Activated CD4-positive, alpha-beta T cell treated with anti-CD3 and anti-CD28 coated beads for 36 hours (primary cell): Measurements from ENCODE around the gene CRADD. TPM values are rescaled to one million over a fixed set of nuclear protein-coding genes. Genes with fewer than 3 reads are reported as not detected.

Experiments
- ATAC-seq: fragments of 200-7000 bp; cut with Tn5 transposase; one replicate; pipeline ENCODE4 v1.10.0; 2021; ENCODE audit warnings: mild to moderate bottlenecking, moderate library complexity
- CTCF ChIA-PET: fragments of 350-600 bp; sonication (Branson Sonifier 250); formaldehyde crosslinking; loops from one replicate; lab custom pipeline; 2021; ENCODE audit warnings: antibody characterized with exemption; lab: Charles Lee
- POLR2A ChIA-PET: fragments of 350-600 bp; sonication (Branson Sonifier 250); formaldehyde crosslinking; loops from one replicate; lab custom pipeline; 2021; ENCODE audit warnings: antibody characterized with exemption, inconsistent platforms; lab: Charles Lee
- DNase-seq: peaks from one replicate; pipeline ENCODE4 v3.0.0-alpha.2; 2020
- H3K27ac Mint-ChIP-seq: one replicate; pipeline ENCODE4 v1.8.0; 2021; ENCODE audit warnings: mixed read lengths
- H3K27me3 Mint-ChIP-seq: one replicate; pipeline ENCODE4 v1.8.0; 2021; ENCODE audit warnings: mixed read lengths
- H3K36me3 Mint-ChIP-seq: one replicate; pipeline ENCODE4 v1.8.0; 2021; ENCODE audit warnings: low read depth, mixed read lengths
- H3K4me1 Mint-ChIP-seq: one replicate; pipeline ENCODE4 v1.8.0; 2021; ENCODE audit warnings: mixed read lengths
- H3K4me3 Mint-ChIP-seq: one replicate; pipeline ENCODE4 v1.8.0; 2021; ENCODE audit warnings: mild to moderate bottlenecking, moderate library complexity, mixed read lengths
- H3K9me3 Mint-ChIP-seq: one replicate; pipeline ENCODE4 v1.8.0; 2021; ENCODE audit warnings: low read depth, mixed read lengths
- intact Hi-C, 2 experiments: fragments of 100-400 bp; cut with DNase I in 1 of 2; cut with micrococcal nuclease in 1 of 2; formaldehyde crosslinking; loops; one replicate each; pipeline versions ENCODE4 v1.14.2 to v1.15.1; 2022 to 2024; cut with DNase I, micrococcal nuclease
- total RNA-seq, 2 experiments: library from RNA; stranded (reverse); gene quantifications; one replicate each; pipeline ENCODE4 v1.2.3, GENCODE V29; 2021

The CRADD gene
- total RNA-seq, 2 experiments from 2014 or later = 5.7 to 7.8 TPM

DNA sequence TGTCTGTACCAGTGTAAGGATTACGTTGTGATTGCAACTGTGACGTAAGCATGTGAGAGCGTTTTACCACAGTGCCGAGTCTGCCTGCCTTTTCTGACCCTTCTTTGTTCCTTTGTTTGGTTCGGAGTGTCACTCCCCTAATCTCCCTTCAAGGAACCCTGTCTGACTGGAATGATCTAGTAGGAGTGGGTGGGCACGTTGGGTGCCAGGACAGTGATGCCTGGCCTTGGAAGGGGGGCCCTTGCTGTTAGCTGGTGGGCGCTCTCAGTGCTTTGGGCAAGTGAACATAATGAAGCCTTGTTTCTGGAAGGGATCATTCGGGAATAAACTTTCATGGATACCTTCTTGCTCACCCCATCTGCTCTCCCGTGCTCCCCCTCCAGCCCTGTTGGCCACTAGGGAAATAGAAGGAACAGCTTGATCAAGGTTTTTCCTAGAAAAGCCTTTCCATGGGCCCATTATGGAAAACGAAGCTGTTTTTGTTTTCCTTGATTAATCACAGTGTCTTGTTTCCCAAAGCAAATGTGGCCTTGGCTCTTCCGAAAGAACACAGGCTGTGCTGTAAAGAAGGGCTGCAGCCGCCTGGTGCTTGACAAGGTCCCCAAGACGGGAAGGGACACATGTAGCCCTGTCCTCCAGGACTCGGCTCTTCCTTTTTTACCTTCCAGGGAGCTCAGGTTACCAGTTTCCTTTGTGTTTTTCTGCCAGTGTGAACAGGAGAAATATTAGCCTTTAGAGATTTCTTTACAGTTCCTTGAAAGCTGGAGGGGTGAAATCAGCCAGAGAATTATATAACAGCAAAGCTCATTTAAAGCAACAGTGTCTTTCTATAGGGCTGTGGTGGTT is 215.5 kb downstream of the CRADD start:
- H3K27ac Mint-ChIP-seq = no peak overlapping the region
- H3K27me3 Mint-ChIP-seq = no peaks in the 10 kb centered on the region
- ChIA-PET CTCF (interaction anchor here (1.6 to 2.5 kb wide), 2 partner anchors 183 to 210 kb away, joined by 4 to 7 read pairs; no protein-coding TSS in a partner anchor), POLR2A (no interaction called here)
- no peaks in the 10 kb centered on the region for H3K9me3 Mint-ChIP-seq
- no peaks in the 10 kb centered on the region for H3K4me1 Mint-ChIP-seq
- H3K4me3 Mint-ChIP-seq = no peak overlapping the region
- intact Hi-C loops = no loop called here
- no peaks in the 10 kb centered on the region for H3K36me3 Mint-ChIP-seq
- DNase-seq = no peak
- no peak for ATAC-seq

DNA sequence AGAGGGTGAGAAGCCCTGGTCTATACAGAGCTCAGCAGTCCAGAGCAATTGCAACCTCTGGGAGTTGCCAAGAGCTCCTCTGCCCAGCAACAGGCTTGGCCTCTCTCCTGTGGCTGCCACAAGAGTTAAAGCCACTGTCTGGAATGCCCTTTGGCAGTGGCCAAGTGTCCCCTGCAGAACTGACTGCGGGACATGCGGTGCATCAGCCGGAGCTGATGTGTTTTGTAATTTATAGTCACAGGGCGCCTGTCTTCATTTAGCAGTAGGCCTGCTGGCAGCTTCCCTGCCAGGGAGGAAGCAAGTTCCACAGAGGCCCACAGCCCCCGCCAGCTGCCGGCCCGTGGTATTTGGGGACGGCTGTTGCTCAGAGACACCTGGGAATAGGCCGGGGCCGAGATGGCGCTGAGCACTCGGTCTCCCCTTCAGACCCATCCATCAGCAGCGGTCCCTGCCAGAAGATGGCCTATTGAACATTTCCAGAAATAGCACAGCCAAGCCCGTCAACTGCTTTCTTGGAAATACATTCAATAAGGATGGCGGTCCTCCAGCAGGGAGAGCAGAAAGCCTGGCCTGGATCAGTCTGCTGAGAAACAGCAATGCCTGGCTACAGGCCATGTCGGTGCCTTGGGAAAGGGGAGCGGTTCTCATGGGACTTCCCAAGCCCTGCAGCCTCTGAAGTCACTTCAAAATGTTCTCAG is 217.4 kb downstream of the CRADD start:
- CTCF ChIA-PET = interaction anchor here (0.8 to 2.5 kb wide), 2 partner anchors 31 to 208 kb away, joined by 3 to 7 read pairs; no protein-coding TSS in a partner anchor
- intact Hi-C loops = no loop called here

DNA sequence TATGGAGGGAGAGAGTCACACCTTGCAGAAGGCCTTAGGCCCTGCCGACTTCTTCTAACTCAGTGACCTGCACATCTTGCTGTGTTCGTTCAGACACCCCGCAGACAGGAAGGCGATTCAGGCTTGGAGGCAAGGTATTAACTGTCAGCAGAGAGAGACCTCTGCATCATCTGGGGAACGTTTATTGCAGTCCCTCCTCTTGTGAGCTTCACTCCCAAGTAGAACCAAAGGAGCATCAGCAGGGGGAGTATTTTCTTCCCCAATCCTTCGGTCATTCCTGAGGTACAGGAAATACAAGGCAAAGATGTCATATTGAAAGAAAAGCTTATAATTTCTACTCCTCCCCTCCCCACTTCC is 217.9 kb downstream of the CRADD start:
- Mint-ChIP-seq H3K27me3 (no peaks in the 10 kb centered on the region), H3K27ac (no peak overlapping the region), H3K9me3 (no peaks in the 10 kb centered on the region), H3K36me3 (no peaks in the 10 kb centered on the region), H3K4me3 (no peak overlapping the region), H3K4me1 (peaks cover 12% of the 10 kb centered on the region)
- intact Hi-C loops = no loop called here
- no peak for ATAC-seq
- ChIA-PET CTCF (interaction anchor here (0.8 to 2.5 kb wide), 3 partner anchors 30 to 207 kb away, joined by 3 to 7 read pairs (median 3); no protein-coding TSS in a partner anchor), POLR2A (no interaction called here)
- DNase-seq = no peak

More for the DNA sequence above, 217.4 kb downstream of the CRADD start:
- no peak for ATAC-seq
- no peaks in the 10 kb centered on the region for H3K27me3 Mint-ChIP-seq
- H3K4me3 Mint-ChIP-seq = no peak overlapping the region
- no peaks in the 10 kb centered on the region for H3K9me3 Mint-ChIP-seq
- H3K36me3 Mint-ChIP-seq = no peaks in the 10 kb centered on the region
- no peak overlapping the region for H3K27ac Mint-ChIP-seq
- peaks cover 12% of the 10 kb centered on the region for H3K4me1 Mint-ChIP-seq
- POLR2A ChIA-PET = no interaction called here
- DNase-seq = no peak

DNA sequence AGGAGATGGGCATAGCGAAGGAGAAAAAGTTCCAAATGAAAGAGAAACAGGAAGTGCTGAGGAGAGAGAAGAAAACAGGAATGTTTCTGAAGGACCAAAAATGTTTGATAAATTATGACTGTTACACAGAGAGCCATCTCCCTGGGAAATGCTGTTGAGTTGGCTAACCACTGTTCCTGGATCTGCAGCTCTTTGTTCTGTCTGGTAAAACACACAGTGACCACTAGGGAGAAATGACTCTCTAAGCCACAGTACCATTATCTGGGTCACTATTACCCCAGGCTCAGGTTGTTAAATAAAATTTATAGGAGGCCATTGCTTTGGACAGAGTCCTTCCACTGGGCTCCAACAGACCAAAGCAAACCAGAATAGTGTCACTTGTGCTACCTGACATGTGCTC is 219.3 kb downstream of the CRADD start:
- ATAC-seq (no peak), DNase-seq (no peak)
- intact Hi-C loops = no loop called here
- POLR2A ChIA-PET = no interaction called here
- Mint-ChIP-seq H3K27me3 (no peaks in the 10 kb centered on the region), H3K4me1 (peaks cover 12% of the 10 kb centered on the region), H3K27ac (no peak overlapping the region), H3K9me3 (no peaks in the 10 kb centered on the region), H3K36me3 (no peaks in the 10 kb centered on the region), H3K4me3 (no peak overlapping the region)
- CTCF ChIA-PET = interaction anchor here (0.7 kb wide), 1 partner anchor 49 kb away, joined by 3 read pairs; no protein-coding TSS in a partner anchor

DNA sequence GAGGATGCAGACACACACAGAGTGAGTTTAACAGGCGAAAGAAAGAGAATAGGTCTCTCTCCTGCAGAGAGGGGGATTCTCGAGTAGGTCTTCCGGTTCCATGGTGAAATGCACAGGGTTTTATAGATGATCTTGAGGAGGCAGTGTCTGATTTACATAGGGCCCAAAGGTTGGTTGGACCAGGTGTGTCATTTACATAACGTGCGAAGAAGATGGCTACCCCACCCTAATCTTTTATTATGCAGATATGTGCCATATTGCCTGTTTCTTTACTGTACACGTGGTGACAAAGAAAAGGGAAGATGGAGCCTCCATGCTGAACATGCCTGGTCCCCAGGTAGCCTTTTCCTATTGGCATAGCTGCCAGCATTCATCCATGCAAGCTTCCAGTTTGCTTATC is 219.8 kb downstream of the CRADD start:
- no peaks in the 10 kb centered on the region for H3K36me3 Mint-ChIP-seq
- ChIA-PET CTCF (interaction anchor here (0.8 kb wide), 1 partner anchor 9 kb away, joined by 3 read pairs; no protein-coding TSS in a partner anchor), POLR2A (no interaction called here)
- no peak overlapping the region for H3K27ac Mint-ChIP-seq
- intact Hi-C loops = no loop called here
- ATAC-seq (no peak), DNase-seq (no peak)
- no peaks in the 10 kb centered on the region for H3K9me3 Mint-ChIP-seq
- no peaks in the 10 kb centered on the region for H3K27me3 Mint-ChIP-seq
- H3K4me1 Mint-ChIP-seq = peaks cover 12% of the 10 kb centered on the region
- no peak overlapping the region for H3K4me3 Mint-ChIP-seq

DNA sequence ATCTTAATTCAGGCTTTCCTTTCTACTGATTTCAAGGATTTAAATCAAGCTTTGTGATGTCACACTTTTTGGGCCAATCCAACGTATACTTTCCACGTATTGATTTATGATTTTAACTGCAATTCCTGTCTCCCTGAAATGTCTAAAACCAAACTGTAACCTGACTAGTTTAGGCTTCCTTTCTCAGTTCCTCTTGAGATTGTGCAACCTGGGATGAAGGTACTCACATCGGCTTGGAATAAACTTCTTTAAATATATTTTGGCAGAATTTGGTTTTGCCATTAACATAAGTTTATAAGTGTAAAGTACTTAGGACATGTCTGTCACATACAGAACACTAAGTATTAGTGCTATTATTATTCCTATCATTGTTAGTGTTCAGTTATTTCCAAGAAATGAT is 224.6 kb downstream of the CRADD start:
- ChIA-PET CTCF (no interaction called here), POLR2A (no interaction called here)
- no peaks in the 10 kb centered on the region for H3K27me3 Mint-ChIP-seq
- no peak overlapping the region for H3K27ac Mint-ChIP-seq
- H3K36me3 Mint-ChIP-seq = no peaks in the 10 kb centered on the region
- DNase-seq (no peak), ATAC-seq (no peak)
- intact Hi-C loops = no loop called here
- peaks cover 4% of the 10 kb centered on the region for H3K9me3 Mint-ChIP-seq
- peaks cover 12% of the 10 kb centered on the region for H3K4me1 Mint-ChIP-seq
- no peak overlapping the region for H3K4me3 Mint-ChIP-seq

DNA sequence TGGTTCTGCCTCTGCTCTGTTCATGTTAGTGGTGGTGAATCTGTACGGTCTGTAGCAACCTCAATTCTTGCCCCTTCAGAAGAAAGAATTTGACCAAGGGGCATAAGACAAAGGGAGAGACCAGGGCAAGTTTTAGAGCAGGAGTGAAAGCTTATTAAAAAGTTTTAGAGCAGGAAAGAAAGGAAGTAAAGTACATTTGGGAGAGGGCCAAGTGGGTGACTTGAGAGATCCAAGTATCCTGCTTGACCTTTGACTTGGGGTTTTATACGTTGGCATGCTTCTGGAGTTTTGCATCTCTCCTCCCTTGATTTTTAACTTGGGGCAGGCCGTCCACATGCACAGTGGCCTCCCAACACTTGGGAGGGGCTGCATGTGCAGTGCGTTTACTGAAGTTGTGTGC is 225.0 kb downstream of the CRADD start:
- Mint-ChIP-seq H3K9me3 (peaks cover 4% of the 10 kb centered on the region), H3K27ac (no peak overlapping the region), H3K27me3 (no peaks in the 10 kb centered on the region), H3K36me3 (no peaks in the 10 kb centered on the region), H3K4me3 (no peak overlapping the region), H3K4me1 (peaks cover 12% of the 10 kb centered on the region)
- DNase-seq (no peak), ATAC-seq (no peak)
- ChIA-PET CTCF (interaction anchor here (0.6 kb wide), 1 partner anchor 147 kb away, joined by 3 read pairs; no protein-coding TSS in a partner anchor), POLR2A (no interaction called here)
- intact Hi-C loops = no loop called here

DNA sequence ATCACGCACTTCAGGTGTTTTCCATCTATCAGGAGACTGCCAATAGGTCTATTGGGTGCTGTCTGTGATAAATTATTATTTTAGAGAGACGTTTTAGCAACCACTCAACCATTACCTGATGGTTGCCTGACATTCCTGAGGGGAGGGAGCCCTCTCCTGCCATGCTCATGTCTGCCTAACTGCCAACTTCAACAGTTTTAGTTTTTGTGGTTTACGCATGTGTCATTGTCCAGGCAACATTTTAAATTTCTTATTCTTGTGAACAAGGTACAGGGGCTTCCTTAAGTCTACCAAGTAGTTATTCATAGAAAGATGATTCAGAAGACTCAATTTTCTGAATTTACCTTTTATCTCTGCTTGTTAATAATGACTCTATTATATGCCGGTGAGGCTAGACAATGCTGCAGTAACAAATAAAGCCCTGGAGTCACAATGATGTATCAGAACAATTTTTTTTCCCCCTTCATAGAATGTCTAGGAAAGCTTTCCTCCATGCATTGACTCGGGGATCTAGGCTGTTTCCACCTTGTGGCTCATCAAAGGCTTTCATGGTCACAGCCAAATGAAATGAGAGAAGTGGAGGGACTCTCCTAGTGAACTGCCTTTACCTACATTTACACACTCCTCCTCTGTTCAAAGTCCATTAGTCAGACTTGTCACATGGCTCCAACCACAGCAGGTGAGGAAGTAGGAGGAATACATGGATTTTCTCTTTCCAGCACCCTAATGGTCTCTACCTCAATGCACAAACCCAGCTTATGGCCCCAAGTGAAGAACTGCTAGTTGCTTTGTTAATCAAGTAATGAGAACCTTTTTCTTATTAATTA is 225.8 kb downstream of the CRADD start:
- Mint-ChIP-seq H3K36me3 (no peaks in the 10 kb centered on the region), H3K4me3 (no peak overlapping the region), H3K4me1 (peaks cover 10% of the 10 kb centered on the region), H3K9me3 (peaks cover 4% of the 10 kb centered on the region), H3K27ac (no peak overlapping the region), H3K27me3 (no peaks in the 10 kb centered on the region)
- ChIA-PET CTCF (interaction anchor here (0.6 kb wide), 1 partner anchor 147 kb away, joined by 3 read pairs; no protein-coding TSS in a partner anchor), POLR2A (no interaction called here)
- no peak for ATAC-seq
- intact Hi-C loops = no loop called here
- no peak for DNase-seq

DNA sequence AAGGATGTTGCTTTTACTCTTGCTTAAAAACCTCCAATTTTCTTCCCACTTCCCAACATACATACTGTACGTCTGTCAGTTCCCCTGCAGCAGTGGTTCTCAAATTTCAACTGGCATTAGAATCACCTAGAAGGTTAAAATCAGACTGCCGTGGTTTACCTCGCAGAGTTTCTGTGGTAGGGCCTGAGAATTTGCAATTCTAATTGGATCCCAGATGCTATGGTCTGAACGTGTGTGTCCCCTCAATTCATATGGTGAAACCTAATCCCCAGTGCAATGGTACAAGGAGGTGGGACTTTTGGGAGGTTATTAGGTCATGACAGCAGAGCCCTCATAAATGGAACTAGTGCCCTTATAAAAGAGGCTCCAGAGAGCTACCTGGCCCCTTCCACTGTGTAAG is 226.9 kb downstream of the CRADD start:
- Mint-ChIP-seq H3K4me1 (peaks cover 3% of the 10 kb centered on the region), H3K36me3 (no peaks in the 10 kb centered on the region), H3K27me3 (no peaks in the 10 kb centered on the region), H3K27ac (no peak overlapping the region), H3K4me3 (no peak overlapping the region), H3K9me3 (peaks cover 4% of the 10 kb centered on the region)
- CTCF ChIA-PET = no interaction called here
- DNase-seq (no peak), ATAC-seq (no peak)
- intact Hi-C loops = no loop called here
- POLR2A ChIA-PET = no interaction called here

DNA sequence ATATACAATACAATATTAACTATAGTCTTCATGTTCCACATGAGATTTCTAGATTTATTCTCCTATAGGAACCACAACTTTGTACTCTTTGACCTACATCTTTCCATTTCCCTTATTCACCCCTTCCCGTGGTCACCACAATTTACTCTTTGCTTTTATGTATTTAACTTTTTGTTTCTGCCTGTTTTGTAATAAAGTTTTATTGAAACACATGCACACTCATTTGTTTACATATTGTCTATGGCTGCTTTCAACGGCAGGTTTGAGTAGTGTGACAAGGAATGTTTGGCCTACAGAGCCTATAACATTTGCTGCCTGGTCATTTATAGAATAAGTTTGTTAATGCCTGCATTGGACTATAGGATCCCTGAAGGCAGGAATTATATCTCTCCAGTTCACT is 231.1 kb downstream of the CRADD start:
- Mint-ChIP-seq H3K4me1 (no peaks in the 10 kb centered on the region), H3K4me3 (no peak overlapping the region), H3K27me3 (no peaks in the 10 kb centered on the region), H3K9me3 (no peaks in the 10 kb centered on the region), H3K27ac (no peak overlapping the region), H3K36me3 (no peaks in the 10 kb centered on the region)
- CTCF ChIA-PET = no interaction called here
- intact Hi-C loops = no loop called here
- no peak for ATAC-seq
- no peak for DNase-seq
- POLR2A ChIA-PET = no interaction called here
